AG04449 (cell line): ENCODE data around the gene TMEM258.
A peak's percentile ranks its signal among the peaks of the same experiment; 100 is the strongest.

Source experiments
- CTCF ChIA-PET: fragments of 350-600 bp; formaldehyde crosslinking; extraction: SDS; loops from one replicate; lab custom pipeline; 2021; ENCODE audit warnings: antibody characterized with exemption; lab: Yijun Ruan, JAX
- POLR2A ChIA-PET: fragments of 400-600, 350-600 bp; formaldehyde crosslinking; extraction: SDS; loops from one replicate; lab custom pipeline; 2020; ENCODE audit warnings: antibody characterized with exemption, inconsistent platforms; lab: Yijun Ruan, JAX
- DNase-seq: peaks from one replicate; pipeline ENCODE4 v3.0.0-alpha.2; 2010; ENCODE audit warnings: low read depth, low spot score
- H3K4me3 ChIP-seq: 2 replicates; pipeline ENCODE4 v1.5.1; 2011; ENCODE audit warnings: low read depth, mild to moderate bottlenecking, control low read depth, low read length
- CTCF ChIP-seq: IDR thresholded peaks from one replicate; pipeline ENCODE4 v1.5.1; 2011; ENCODE audit warnings: mild to moderate bottlenecking, moderate library complexity, low read length, control low read depth, inconsistent platforms; ENCODE audit not compliant: insufficient read depth; ENCODE audit errors: missing control alignments

The TMEM258 gene

DNA sequence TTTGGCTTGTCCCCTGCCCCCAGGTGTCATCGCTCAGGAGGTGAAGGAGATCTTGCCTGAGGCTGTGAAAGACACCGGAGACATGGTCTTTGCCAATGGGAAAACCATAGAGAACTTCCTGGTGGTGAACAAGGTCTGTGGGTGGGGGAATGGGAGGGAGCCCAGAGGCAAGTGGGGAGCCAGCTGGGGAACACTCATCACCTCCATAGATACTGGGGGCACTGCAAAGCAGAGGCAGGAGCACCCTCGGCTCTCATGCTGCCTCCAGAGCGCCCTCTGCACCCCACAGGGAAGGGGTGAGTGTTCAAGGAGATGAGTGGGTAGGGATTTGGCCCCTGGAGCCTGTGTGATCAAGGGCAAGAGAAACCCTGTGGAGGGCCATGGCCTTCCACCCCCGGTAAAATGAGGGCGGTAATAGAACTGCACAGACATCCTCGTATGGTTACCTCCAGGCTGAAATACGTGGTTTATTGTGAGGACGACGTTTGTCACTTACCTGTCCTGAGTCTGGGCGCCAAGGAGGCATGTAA lies 14.0 kb downstream of the TMEM258 start:
- ChIA-PET POLR2A (no interaction called here), CTCF (interaction anchor here (1.4 to 9.2 kb wide), 3 partner anchors 12 to 31 kb away, joined by 4 to 92 read pairs (median 21); partner anchors contain the start of genes FEN1 and TMEM258)
- no peak for DNase-seq

DNA sequence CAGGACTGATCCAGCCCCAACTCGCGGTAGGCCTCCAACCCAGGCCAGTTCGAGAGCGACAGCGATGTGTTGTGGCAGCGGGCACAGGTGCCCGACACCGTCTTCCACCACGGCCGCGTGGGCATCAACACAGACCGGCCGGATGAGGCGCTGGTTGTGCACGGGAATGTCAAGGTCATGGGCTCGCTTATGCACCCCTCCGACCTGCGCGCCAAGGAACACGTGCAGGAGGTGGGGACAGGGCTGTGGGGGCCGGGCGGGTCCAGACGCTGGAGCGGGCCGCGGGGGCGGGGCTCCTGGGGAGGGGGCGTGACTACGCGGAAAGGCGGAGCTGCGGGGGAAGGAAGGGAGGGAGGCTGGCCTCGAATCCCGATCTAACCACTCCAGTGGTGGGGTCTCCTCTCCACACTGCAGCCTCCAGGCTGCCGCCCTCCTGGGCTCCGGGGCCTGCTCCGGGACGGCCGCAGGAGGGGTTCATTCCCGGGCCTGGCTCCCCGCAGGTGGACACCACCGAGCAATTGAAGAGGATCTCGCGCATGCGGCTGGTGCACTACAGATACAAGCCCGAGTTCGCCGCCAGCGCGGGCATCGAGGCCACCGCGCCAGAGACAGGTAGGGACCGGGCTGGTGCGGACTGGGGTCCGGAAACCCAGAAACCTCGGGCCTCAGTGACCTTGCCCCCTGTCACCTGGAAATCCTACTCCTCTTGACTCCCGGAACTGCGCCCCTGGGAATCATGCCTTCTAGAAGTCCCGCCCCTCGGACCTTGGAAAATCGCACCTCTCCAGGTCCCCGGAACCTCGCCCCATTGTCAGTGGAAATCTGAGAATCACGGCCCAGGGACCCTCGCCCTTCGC lies 14.9 kb downstream of the TMEM258 start:
- no peak overlapping the region for H3K4me3 ChIP-seq
- TF ChIP-seq CTCF: no peak
- ChIA-PET CTCF (interaction anchor here (0.7 to 9.2 kb wide), 9 partner anchors 11 to 33 kb away, joined by 3 to 92 read pairs (median 9); partner anchors contain the start of genes FEN1 and TMEM258), POLR2A (no interaction called here)
- no peak for DNase-seq

More for the DNA sequence above, 14.0 kb downstream of the TMEM258 start:
- TF ChIP-seq CTCF: no peak
- no peak overlapping the region for H3K4me3 ChIP-seq

GRCh38 chr11:61776561-61777075 lies 15.8 kb downstream of the TMEM258 start:
- POLR2A ChIA-PET: no interaction called here
- CTCF ChIA-PET: interaction anchor here (0.7 to 9.2 kb wide), 11 partner anchors 10 to 331 kb away, joined by 3 to 92 read pairs (median 5); partner anchors contain the start of genes FEN1, MYRF and TMEM258
- peak; percentile 80 for TF ChIP-seq CTCF
- no peak overlapping the region for H3K4me3 ChIP-seq
- no peak for DNase-seq

GRCh38 chr11:61775606-61776554 lies 16.5 kb downstream of the TMEM258 start:
- ChIA-PET POLR2A (no interaction called here), CTCF (interaction anchor here (0.7 to 9.2 kb wide), 16 partner anchors 9 to 332 kb away, joined by 3 to 92 read pairs (median 6); partner anchors contain the start of genes FEN1, MYRF and TMEM258)
- no peak overlapping the region for H3K4me3 ChIP-seq
- DNase-seq: no peak
- no peak for TF ChIP-seq CTCF

DNA sequence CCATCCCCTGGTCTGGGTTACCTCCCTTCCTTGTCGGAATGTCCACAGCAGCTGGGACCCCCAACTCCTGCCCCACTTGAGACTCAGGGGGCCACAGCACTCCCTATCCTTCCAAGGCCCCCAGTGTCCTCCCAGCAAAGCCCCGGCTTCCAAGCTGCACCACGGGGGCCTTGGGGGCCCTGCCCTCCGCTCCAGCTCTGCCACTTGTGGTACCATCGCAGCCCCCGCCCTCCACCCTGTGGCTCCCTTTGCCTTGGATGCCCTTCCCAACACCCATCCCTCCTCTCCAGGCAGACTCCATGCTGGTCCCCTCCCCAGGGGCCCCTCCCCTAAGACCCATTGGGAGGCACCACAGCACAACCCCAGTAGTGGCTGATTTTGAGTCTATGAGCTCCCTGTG lies 17.3 kb downstream of the TMEM258 start:
- no peak for TF ChIP-seq CTCF
- H3K4me3 ChIP-seq: no peak overlapping the region
- DNase-seq: no peak
- ChIA-PET CTCF (interaction anchor here (1.2 to 9.2 kb wide), 10 partner anchors 11 to 333 kb away, joined by 3 to 92 read pairs (median 8); partner anchors contain the start of genes FEN1, MYRF and TMEM258), POLR2A (no interaction called here)
